Measurements from ENCODE around the gene HOXC10.

The HOXC10 gene

DNA sequence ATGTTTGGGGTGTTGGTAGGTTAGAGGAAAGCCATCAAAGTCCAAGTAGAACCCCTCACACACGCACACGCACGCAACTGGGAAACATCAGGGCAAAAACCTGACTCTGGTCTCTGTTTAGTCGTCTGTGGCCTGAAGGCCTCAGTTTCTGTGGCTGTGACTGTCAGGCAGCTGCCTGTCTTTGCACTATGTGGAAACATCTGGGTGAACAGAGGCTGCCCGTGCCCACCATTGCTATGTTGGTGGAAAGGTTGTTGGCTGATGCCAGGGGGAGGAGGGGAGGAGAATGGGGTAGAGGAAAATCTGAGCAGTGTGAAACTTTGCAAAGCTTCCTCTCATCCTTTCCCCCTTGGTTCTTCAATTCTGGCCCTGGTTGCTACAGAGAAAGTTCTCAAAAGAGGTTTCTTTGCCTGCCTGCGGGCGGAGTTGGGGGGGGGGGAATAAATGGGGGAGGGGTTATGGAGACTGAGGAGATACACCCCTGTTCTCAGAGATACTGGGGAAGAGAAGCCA lies 7.5 kb downstream of the HOXC10 start:
- no peak for DNase-seq

DNA sequence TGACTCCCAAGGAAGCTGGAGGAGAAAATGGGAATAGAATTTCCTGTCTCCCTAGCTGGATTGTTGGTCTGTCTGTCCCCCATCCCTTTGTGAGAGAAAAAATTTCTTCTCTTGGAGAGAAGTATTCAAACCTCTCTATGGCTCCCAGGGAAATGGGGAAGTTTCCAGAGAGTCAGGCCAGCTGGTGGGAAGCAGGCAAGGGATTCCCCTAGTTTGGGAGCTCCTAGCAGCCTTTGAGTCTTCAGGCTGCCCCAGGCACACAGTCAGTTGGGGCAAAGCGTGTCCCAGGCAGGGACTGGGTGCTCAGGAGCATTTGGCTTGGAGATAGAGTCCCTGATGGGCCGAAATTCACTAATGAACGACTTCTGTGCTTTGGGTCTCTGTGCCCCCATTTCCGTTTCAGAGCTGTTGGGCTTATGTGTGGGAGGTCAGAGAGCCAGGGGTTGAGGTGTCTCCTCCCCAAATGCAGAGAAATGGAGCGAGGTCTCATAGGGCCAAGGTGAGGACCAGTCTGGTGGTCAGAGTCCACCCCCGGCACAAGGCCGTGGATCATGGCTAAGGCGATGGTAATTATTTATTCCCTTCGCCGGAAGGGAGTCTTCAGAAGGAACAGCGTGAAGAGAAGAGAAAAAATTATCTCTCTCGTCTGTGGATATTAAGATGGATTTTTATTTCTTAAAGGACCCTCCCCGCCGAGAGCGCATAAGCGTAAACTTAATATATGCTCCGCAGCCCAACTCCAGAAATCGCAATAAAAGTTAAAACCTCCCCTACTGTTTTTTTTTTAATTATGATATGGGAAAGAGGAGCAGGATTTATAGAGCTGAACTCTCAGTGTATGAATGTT lies 8.4 kb downstream of the HOXC10 start:
- no peak for DNase-seq

DNA sequence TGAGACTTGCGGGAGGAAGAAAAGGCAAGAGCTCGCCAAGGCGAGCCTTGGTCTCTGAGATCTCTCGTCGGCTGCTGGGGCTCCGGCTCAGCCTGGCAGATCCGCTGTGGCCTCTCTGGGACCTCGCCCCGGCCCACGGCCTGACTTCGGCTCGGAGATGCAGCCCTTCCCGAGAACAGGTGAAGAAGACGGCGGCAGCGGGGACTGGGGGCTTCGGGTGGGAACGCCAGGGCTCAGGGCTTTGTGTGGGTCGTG lies 9.0 kb downstream of the HOXC10 start:
- DNase-seq = no peak

DNA sequence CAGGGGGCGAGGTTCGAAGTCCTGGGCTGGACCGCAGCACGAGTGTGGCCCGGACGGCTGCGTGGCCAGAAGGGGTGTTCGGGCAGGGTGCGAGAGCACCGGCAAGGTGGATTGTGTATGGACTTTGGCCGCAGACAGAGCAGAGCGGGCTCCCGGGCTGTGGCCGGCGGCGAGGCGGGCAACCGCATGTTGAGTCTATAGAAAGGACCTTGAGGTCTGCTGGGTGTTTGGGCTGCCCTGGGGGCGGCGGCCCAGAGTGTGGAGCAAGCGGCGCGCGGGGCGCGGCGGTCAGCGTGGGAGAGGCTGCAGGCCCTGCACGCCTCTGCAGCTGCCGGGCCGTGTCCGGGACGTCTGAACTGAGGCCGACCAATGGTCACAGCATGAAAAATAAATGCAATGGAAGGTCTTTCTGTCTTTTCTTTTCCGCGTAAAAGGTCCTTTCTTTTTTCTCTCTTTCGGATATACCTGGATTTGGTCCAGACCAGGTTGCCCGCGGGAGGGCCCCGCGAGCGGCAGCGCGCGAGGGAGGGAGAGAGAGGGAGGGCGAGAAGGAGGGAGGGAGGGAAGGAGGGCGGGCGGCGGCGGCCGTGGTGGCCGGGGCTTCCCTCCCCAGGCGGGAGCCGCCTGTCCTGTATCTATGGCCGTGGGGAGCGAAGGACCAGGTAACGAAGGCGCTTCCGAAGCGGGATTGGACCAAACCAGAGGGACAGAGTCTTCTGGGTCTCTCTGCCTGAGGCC lies 9.5 kb downstream of the HOXC10 start:
- DNase-seq = no peak

DNA sequence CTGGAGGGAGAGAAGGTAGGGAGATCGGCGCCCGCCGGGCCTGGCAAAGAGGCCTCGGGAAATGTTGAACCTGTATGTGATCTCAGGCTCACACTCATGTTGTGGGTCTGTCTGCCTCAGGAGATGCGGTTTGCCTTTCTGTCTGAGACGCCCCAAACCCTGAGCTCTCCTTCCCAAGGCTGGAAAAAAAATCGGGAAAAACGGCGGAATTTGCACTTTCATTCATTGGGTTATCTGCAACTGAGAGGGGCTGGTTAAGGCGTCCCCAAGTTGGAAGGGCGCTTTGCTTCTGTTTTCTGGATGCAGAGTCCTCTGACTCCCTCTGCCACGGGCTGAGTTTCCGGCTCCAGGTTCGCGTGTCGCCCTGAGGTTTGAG lies 10.0 kb downstream of the HOXC10 start:
- no peak for DNase-seq

DNA sequence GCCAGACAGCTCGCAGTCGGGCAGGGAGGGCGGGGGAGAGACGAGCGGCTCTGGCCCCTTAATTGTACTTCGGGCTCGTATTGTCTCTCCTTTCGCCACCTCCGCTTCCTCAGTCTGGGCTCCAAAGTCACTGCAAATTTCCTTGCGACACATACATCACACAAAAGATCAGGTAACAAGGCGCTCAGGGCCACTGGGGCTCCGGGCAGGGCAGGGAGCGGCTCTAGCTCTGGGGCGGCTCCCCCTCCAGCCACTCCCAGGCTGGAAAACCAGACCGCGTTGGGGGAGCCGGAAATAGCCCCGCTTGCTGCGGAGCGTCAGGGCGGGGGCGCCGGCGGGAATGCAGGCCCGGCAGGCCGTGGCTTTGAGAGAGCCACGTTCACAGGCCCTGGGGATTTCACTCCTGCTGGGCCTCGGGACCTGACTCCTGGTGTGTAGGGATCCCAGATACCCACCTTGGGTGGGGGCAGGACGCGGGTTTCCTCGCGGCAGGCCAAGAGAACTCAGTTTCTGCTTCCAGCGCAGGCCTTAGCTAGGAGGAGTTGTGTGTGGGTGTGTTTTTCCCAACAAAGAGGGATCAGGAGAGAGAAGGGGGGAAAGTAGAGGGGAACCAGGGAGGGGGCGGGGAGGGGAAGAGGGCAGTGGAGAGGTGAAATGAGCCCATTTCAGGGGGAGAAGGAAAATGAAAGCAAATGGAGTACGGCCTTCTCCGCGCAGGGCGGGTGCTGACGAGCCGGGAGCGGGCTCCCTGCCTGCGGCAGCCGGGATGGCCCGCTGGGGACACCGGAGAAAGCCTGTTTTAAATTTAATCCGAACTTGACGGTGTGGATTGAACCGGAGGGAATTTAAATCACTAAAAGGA lies 10.7 kb downstream of the HOXC10 start:
- DNase-seq = no peak

DNA sequence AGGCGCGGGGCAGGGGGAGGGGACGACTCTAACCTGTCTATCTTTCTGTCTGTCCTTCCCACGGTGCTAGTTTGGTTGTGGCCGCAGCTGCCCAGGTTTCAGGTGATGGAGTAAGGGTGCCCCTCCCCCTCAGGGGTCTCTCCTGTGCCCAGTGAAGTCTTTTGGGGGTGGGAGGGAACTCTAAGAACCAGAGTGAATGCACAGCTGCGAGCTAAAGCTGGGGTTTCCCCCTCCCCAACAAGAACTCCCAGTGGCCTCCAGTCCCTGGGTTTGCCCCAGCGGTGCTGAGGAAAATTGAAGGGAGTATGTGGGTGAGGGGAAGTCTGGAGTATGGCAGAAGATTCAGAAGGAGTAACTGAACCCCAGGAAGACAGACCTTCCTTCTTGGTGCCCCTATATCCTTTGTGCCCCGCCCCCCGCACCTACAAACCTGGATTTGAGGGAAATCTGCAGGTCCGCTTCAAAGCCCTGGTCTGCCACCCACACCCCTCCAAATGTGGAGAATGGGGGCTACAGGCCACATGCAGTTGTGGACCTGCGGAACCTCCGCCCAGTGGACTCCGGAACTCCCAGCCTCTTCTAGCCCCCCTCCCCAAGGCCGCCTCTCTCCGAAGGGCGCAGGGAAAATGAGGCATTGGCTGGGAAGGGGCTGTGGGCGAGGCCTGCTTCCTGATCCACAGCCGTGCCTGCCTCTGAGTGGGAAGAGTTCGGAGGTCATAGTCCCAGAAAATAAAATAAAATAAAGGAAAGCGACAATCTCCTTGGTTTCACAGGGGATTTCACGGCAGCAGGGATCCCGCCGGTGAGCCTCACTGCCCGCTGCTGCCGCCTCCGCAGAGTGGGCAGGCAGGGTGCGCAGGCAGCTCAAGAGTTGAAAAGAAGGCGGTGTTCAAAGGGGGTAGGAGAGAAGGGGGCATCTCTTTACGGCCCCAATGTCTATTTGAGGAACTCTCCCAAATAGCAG lies 11.6 kb downstream of the HOXC10 start:
- DNase-seq = no peak

DNA sequence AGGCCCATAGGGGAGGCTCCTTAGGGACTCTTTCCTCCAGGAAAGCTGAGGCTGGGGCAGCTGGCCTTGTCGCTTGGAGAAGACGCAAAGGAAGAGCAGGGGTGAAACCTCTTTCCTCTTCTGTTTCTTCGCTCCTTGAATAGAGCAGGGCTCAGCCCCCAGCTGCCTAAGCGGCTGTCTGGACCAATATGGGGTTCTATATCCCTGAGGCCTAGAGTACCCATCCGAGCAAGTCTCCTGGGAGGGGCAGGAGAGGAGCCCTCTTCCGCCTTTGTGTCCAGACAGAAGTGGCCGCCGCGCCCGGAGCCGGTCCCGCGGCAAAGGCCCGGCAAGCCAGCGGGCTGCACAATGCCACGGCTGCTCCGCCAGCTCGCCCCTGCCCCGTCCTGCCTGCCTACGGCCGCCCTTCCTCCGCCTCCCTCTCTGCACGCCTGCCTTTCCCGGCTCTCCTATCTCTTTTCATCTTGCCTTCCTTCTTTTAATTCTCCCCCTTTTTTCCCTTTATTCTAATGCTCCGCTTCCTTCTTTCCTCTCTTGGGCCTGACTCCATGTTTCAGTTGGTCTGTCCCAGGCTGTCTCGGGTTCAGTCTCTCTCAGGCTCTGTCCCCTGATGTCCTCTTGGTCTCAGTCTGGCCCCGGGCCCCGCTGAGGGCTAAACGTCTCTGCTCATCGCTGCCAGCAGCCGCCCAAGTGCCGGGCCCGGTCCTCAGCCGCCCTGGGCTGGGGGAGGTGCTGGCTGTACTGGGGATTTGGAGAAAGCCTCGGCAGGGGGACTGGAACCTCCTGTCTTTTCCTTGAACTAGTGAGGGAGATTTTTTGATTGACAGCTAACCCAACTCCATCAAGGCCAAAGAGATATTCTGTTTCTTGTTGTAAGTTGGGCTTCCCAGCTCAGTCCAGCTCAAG lies 12.5 kb downstream of the HOXC10 start:
- no peak for DNase-seq

DNA sequence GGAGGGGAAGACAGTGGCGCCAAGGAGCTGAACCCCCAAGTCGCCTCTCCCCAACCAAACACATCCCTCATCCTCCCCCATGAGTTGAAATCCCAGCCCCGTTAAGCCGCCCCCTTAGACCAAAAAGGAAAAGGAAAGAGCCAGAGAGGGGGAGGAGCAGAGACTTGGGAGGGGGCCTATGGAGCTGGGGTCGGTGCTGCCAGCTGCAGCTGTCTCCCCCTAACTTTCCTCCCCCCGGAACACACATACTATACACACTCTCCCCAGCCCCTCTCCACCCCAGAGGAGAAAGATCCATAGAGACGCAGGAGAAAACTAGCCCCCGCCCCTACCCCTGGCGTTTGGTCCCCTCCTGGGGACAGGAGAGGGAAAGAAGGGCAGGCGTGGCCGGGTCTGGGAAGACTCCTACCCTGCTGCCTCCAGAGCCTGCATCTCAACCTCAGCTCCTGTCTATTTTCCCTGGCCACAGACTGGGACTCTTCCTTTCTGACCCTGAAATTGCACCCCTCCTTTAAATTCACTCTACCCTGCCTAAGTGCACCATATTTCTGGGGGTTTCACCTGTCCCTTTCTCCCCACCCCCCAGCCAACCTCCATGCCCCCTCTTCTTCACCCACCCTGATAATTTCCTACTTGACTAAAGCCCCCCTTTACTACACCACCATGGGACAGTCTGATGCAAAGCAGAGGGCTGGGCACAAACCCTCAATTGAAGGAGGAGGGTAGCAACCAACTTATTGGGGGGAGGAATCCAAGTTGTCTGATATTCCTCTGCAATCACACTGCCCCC lies 13.4 kb downstream of the HOXC10 start:
- DNase-seq = no peak

DNA sequence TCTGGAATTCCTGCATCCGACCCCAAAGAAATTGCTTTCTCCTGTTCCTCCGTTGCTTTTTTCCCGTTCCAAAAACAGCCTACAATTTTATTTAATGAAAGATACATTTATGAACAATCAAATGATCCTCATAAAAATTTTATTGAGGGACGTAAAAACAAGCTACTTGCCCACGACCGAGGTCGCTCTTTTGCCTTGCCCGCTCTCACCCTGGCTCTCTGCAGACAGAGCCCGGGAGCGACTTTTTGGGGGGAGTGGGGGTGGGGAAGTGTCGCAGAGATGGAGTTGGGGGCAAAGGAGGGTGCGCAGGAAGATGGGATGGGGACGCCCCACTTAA lies 13.9 kb downstream of the HOXC10 start:
- DNase-seq = no peak

DNA sequence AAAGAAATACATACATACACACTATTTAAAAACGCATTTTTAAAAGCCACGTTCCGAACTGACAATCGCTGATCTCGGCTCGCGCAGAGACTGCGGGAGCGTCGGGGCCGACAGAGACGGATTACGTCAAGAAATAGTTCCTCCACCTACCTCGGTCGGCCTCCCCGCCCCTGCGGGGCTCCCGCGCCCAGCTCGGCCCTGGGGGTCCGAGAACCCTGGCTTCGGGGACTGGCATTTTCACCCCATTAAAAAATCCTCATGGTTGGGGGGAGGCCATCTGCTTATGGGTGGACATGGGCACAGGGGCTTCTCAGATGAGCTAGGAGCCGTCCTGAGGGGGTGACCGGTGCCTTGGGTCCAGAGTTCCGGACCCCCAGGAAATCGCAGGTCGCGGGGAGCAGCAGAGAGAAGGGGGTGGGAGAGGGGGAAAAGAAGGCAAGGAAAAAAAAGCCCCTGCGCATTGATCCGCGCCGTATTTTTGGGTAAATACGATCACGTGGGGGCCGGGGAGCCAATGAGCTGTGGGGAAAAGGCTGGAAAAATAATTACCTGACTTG lies 14.7 kb downstream of the HOXC10 start:
- peak; percentile 46 for DNase-seq

DNA sequence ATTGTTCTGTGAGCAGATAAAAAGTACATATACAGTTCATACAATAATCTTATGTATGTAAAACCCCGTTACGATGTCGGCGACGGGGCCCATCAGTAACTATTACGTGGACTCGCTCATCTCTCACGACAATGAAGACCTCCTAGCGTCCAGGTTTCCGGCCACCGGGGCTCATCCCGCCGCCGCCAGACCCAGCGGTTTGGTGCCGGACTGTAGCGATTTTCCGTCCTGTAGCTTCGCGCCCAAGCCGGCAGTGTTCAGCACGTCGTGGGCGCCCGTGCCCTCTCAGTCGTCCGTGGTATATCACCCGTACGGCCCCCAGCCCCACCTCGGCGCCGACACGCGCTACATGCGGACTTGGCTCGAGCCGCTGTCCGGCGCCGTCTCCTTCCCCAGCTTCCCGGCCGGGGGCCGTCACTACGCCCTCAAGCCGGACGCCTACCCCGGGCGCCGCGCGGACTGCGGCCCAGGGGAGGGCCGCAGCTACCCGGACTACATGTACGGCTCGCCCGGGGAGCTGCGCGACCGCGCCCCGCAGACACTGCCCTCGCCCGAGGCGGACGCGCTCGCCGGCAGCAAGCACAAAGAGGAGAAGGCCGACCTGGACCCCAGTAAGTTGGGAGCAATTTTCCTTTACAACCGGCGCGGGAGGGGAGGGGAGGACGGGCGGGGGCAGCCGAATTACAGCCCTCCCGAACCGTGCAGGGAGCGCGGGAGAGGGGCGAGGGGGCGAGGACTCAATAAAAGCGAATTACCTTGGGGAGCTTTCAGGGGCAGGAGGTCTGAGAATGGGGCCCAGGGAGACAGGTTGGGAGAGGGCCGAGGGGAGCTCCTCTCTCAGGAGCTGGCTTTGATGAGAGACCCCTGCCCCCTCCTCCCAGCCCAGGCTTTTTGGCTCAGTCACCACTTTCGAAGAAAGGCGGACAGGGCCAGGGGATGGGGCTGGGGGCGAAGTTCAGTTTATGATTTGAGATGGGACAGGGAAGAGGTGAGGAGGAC lies 15.5 kb downstream of the HOXC10 start, which contains the start of gene HOXC9:
HOXC9 (plus strand) TSS at position 46 of the 999 bp plus-strand sequence; CDS start at position 74, 28 bp downstream.
- no peak for DNase-seq

DNA sequence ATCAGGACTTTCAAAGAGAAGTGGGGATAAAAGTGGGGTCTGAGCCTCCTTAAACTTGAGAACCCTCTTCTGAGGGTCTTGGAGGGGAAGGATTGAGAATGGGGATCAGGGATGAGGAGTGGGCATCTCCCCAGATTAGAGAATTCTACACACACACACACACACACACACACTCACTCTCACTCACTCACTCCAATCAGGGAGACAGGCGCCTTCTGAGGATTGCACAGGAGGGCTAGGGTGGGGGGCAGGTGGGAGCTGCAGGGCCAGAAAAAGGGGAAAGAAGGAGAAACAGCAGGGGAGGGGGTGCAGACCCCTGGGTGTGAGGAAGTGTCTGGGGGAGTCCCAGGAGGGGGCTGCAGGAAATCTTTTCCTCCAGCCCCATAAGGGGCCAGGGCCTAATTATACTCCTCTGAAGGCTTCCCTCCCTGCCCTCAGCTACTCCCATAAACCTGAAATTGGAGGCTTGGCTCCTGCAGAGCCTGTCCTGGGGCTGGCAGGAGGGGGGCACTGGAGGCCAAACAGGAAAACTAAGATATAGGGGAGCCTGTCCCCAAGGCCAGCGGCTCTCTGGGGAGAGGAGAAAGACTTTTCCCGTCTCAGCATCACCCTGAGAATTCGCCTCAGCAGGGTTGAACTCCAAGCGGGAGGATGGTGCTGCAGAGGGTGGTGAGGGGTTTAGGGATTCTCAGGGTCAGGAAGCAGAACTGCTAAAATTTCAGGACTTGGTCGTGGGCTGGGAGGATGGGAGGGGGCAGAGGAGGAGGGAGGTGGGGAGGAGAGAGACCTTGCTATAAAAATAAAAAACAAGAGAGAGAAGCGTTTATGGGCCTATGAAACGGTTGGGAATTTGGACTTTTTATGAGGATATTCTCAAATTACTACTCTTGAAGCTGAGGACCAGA lies 16.6 kb downstream of the HOXC10 start:
- no peak for DNase-seq

DNA sequence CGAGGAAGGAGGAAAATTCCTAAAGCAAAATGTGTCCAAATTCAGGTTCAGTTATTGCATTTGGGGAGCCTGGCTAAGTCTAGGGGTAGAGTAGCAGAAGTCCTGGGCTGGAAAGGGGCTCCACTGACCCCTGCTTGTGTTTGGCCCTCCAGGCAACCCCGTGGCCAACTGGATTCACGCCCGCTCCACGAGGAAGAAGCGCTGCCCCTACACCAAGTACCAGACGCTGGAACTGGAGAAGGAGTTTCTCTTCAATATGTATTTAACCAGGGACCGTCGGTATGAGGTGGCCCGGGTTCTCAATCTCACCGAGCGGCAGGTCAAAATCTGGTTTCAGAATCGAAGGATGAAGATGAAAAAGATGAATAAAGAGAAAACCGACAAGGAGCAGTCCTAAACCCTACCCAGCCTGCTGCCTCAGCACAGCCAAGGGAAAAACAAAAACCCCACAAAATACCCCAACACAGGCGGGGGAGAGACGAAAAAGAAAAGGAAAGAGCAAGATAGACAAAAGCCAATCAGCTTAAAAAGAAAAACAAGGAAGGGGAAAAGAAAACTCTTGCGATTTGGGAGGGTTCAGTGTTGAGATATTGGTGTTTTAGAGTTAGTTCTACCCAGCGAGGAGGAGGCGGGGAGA lies 17.4 kb downstream of the HOXC10 start:
- DNase-seq = no peak

DNA sequence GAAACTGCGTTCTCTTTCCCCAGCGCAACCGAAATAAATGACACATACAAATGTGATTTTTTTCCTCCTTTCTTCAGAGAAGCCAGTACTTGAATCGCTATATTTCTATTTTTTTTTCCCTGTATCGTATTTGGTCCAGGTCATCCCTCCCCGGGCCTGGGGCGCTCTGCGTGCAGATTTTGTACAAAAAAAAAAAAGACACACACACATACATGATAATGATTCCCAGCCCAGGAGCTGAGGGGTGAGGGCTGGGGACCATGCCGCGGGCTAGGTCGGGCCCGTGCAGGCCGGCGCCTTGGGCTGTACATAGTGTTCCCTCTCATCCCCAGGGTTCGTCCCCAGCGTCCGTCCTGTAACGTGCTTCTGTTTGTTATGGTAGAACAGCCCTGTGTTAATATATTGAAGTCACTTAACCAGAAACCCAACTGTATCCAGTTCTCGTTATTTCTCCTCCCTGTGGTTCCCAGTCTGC lies 18.0 kb downstream of the HOXC10 start:
- no peak for DNase-seq

DNA sequence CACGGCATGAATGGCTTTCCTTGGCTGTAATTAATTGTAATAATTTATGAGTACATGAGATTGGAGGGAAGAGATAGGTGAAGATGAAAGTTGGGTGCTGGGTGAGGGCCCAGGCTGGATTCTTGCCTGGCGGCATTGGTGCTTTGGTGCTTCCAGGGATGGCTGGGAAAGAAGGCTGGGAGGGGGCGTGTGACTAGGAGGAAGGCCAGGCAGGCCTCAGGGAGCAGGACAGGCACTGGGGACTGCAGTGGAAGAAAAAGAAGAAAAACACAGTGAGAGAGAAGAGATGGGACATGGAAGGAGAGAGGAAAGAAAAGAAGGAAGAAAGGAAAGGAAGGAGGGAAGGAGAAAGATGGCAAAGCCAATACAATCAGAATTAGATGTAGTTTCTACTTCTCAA lies 18.7 kb downstream of the HOXC10 start:
- DNase-seq = no peak
